ENCODE data around the gene HIPK2.

DNA sequence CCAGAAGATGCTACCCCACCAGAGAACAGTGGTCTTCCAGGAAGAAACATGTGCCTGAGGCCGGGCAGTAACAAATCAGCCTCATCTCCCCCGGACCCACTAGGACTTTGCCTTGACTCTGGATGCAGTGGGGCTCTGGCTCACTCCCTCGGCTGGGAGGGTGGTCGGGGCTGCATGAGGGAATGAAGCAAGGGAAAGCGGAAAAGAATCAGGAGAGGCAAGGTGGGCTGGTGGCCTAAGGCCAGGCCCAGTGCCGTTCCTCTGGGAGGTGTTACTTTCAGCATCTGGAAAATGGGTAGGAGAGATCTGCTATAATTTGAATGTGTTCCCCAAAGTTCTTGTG is 202.5 kb downstream of the HIPK2 start:
- TF ChIP-seq, protein P1, sequence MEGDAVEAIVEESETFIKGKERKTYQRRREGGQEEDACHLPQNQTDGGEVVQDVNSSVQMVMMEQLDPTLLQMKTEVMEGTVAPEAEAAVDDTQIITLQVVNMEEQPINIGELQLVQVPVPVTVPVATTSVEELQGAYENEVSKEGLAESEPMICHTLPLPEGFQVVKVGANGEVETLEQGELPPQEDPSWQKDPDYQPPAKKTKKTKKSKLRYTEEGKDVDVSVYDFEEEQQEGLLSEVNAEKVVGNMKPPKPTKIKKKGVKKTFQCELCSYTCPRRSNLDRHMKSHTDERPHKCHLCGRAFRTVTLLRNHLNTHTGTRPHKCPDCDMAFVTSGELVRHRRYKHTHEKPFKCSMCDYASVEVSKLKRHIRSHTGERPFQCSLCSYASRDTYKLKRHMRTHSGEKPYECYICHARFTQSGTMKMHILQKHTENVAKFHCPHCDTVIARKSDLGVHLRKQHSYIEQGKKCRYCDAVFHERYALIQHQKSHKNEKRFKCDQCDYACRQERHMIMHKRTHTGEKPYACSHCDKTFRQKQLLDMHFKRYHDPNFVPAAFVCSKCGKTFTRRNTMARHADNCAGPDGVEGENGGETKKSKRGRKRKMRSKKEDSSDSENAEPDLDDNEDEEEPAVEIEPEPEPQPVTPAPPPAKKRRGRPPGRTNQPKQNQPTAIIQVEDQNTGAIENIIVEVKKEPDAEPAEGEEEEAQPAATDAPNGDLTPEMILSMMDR (IDR thresholded peaks at IDR 0.05) = no peak
- TF ChIP-seq POLR2A (IDR thresholded peaks at IDR 0.05; ENCODE audit: low read depth) = no peak
- no peak for TF ChIP-seq POLR2AphosphoS5 (IDR thresholded peaks at IDR 0.05)
- TF ChIP-seq EP300 (IDR thresholded peaks at IDR 0.05) = no peak
